Measurements from ENCODE around the gene ERCC3.

ERCC3 gene

DNA sequence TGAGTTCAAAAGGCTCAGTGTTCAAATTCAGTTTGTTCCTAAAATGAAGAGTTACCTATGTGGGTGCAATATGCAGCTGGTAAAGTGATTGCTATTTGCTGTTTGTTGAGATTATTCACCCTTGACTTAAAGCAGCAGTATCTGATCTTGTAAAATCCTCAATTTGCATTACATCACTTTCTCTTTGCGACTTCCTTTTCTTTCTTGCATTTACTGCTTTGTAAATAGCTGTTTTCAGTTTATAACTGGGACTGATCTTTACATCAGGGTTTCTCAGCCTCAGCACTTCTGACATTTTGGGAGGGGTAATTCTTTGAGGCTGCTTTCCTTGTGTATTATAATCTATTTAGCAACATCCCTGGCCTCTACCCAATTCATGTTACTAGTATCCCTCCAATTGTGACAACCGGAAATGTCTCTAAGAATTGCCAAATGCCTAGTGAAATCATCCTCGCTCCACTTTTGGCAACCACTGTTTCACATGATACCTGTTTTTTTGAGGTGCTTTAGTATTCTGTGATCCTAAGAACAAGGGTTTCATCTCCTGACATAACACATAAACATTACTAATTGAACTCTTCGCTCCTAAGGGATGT, 12.1 kb upstream of the ERCC3 start:
- Histone ChIP-seq H3K36me3 (ENCODE audit: low read depth) (peaks cover 44% of the 10 kb centered on the region), H3K4me3 (ENCODE audit: severe bottlenecking) (no peak overlapping the region), H3K27ac (ENCODE audit: poor library complexity, severe bottlenecking) (no peak overlapping the region), H3K4me1 (ENCODE audit: insufficient read depth, poor library complexity, severe bottlenecking) (no peaks in the 10 kb centered on the region), H3K27me3 (ENCODE audit: insufficient read depth, poor library complexity, severe bottlenecking) (no peaks in the 10 kb centered on the region), H3K9me3 (ENCODE audit: severe bottlenecking) (no peaks in the 10 kb centered on the region)
- no peak for DNase-seq (ENCODE audit: low spot score)
- ATAC-seq (ENCODE audit: low read depth) = no peak
- TF ChIP-seq, protein P1, sequence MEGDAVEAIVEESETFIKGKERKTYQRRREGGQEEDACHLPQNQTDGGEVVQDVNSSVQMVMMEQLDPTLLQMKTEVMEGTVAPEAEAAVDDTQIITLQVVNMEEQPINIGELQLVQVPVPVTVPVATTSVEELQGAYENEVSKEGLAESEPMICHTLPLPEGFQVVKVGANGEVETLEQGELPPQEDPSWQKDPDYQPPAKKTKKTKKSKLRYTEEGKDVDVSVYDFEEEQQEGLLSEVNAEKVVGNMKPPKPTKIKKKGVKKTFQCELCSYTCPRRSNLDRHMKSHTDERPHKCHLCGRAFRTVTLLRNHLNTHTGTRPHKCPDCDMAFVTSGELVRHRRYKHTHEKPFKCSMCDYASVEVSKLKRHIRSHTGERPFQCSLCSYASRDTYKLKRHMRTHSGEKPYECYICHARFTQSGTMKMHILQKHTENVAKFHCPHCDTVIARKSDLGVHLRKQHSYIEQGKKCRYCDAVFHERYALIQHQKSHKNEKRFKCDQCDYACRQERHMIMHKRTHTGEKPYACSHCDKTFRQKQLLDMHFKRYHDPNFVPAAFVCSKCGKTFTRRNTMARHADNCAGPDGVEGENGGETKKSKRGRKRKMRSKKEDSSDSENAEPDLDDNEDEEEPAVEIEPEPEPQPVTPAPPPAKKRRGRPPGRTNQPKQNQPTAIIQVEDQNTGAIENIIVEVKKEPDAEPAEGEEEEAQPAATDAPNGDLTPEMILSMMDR (IDR thresholded peaks at IDR 0.05; ENCODE audit: poor library complexity, severe bottlenecking) = no peak

DNA sequence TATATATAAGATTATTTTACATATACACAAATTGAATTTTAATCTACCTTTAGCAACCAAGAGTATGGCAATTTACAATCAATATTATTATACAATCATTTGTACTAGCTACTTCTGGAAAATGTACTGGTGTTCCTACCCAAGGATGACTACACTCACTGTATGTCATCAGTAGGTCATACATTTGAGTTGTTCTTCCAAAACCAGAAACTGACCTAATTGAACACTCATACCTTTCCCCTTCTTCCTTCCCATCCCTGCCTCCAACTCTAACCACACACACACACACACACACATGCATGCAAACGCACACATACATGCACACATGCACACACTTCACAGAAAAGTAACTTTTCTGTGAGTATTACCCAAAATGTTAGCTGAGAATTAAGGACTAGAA, 8.2 kb upstream of the ERCC3 start:
- ATAC-seq (ENCODE audit: low read depth) (no peak), DNase-seq (ENCODE audit: low spot score) (no peak)
- TF ChIP-seq, protein P1 (IDR thresholded peaks at IDR 0.05; ENCODE audit: poor library complexity, severe bottlenecking) = no peak
- no peaks in the 10 kb centered on the region for H3K27me3 ChIP-seq (ENCODE audit: insufficient read depth, poor library complexity, severe bottlenecking)
- H3K4me1 ChIP-seq (ENCODE audit: insufficient read depth, poor library complexity, severe bottlenecking) = no peaks in the 10 kb centered on the region
- peaks cover 17% of the 10 kb centered on the region; the same call in 1 of the 2 replicates for H3K36me3 ChIP-seq (ENCODE audit: low read depth)
- H3K9me3 ChIP-seq (ENCODE audit: severe bottlenecking) = no peaks in the 10 kb centered on the region
- H3K4me3 ChIP-seq (ENCODE audit: severe bottlenecking) = no peak overlapping the region
- H3K27ac ChIP-seq (ENCODE audit: poor library complexity, severe bottlenecking) = no peak overlapping the region

DNA sequence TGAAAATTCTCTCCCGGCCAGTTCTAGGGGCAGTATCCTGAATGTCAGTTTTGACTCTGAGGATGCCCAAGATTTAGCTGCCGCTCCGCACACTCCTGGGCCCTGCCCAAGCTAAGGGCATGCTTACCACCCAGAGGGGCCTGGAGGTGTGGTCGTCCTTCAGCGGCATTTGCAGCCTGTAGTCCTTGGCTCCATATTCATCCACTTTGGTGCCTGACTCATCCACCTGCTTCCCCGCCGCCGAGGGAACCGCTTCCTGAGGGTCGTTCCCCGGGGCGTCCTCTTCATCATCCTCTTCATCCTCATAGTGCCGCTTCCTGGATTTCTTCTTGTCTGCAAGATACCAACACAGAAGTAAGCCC, 577 bp downstream of the ERCC3 start:
- H3K36me3 ChIP-seq (ENCODE audit: low read depth) = peaks cover 47% of the 10 kb centered on the region
- TF ChIP-seq, protein P1 (IDR thresholded peaks at IDR 0.05; ENCODE audit: poor library complexity, severe bottlenecking) = no peak
- ATAC-seq (ENCODE audit: low read depth) = peak; percentile 15; the same call in 2 of the 3 replicates

DNA sequence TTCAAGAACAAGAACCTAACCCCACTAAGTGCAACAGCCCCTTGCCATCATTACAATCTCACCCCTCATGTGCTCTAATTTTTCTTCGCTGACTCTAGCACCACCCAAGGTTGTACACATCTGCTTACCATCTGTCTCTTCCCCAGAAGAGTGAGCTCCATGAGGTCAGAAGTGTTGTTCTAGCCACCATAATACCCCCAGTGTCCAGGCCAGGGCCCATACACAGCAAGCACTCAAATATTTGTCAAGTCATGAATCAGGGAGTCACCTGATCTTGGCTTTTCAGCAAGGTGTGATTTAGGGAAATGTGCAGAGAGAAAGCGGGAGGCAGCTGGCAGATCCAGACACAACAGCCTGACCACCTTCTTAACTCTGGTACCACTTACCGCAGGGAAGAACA, 5.7 kb downstream of the ERCC3 start:
- TF ChIP-seq, protein P1 (IDR thresholded peaks at IDR 0.05; ENCODE audit: poor library complexity, severe bottlenecking) = no peak
- no peaks in the 10 kb centered on the region for H3K4me1 ChIP-seq (ENCODE audit: insufficient read depth, poor library complexity, severe bottlenecking)
- ATAC-seq (ENCODE audit: low read depth) = no peak

More for the DNA sequence above, 577 bp downstream of the ERCC3 start:
- Histone ChIP-seq H3K4me1 (ENCODE audit: insufficient read depth, poor library complexity, severe bottlenecking) (no peaks in the 10 kb centered on the region), H3K9me3 (ENCODE audit: severe bottlenecking) (no peaks in the 10 kb centered on the region), H3K27me3 (ENCODE audit: insufficient read depth, poor library complexity, severe bottlenecking) (no peaks in the 10 kb centered on the region), H3K4me3 (ENCODE audit: severe bottlenecking) (peak overlapping the region; percentile 88), H3K27ac (ENCODE audit: poor library complexity, severe bottlenecking) (peak overlapping the region; percentile 56)
- DNase-seq (ENCODE audit: low spot score) = no peak

DNA sequence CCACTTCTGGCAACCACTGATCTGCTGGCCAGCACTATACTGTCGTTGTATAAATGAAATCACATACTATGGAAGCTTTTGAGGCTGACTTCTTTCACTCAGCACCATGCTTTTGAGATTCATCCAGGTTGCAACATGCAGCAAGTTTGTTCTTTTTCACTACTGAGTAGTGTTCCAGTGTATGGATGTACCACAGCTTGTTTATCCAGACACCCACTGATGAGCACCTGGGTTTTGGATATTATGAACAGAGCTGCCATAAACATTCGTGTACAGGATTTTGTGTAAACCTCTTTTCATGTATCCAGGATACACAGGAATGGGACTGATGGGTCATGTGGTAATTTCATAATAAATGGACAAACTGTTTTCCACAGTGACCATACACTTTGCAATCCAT, 10.7 kb downstream of the ERCC3 start:
- H3K36me3 ChIP-seq (ENCODE audit: low read depth) = peaks cover 83% of the 10 kb centered on the region
- H3K9me3 ChIP-seq (ENCODE audit: severe bottlenecking) = no peaks in the 10 kb centered on the region
- no peaks in the 10 kb centered on the region for H3K27me3 ChIP-seq (ENCODE audit: insufficient read depth, poor library complexity, severe bottlenecking)
- no peak overlapping the region for H3K27ac ChIP-seq (ENCODE audit: poor library complexity, severe bottlenecking)
- no peak overlapping the region for H3K4me3 ChIP-seq (ENCODE audit: severe bottlenecking)
- DNase-seq (ENCODE audit: low spot score) (no peak), ATAC-seq (ENCODE audit: low read depth) (no peak)
- TF ChIP-seq, protein P1 (IDR thresholded peaks at IDR 0.05; ENCODE audit: poor library complexity, severe bottlenecking) = no peak
- no peaks in the 10 kb centered on the region for H3K4me1 ChIP-seq (ENCODE audit: insufficient read depth, poor library complexity, severe bottlenecking)

More for the DNA sequence above, 5.7 kb downstream of the ERCC3 start:
- H3K27ac ChIP-seq (ENCODE audit: poor library complexity, severe bottlenecking) = no peak overlapping the region
- peaks cover 98% of the 10 kb centered on the region for H3K36me3 ChIP-seq (ENCODE audit: low read depth)
- H3K27me3 ChIP-seq (ENCODE audit: insufficient read depth, poor library complexity, severe bottlenecking) = no peaks in the 10 kb centered on the region
- no peak overlapping the region for H3K4me3 ChIP-seq (ENCODE audit: severe bottlenecking)
- no peaks in the 10 kb centered on the region for H3K9me3 ChIP-seq (ENCODE audit: severe bottlenecking)
- DNase-seq (ENCODE audit: low spot score) = no peak

All from RWPE2 (cell line).